Neutrophil (primary cell): ENCODE measurements around the gene DSCAM.

Experiments
- H3K27ac ChIP-seq: fragments of 200-600 bp; sonication (generic); 2 replicates; pipeline ENCODE4 v1.5.1; 2016; ENCODE audit warnings: mild to moderate bottlenecking, moderate library complexity
- H3K27me3 ChIP-seq: fragments of 200-600 bp; sonication (generic); 2 replicates; pipeline ENCODE4 v1.6.0; 2016; ENCODE audit warnings: mild to moderate bottlenecking
- H3K36me3 ChIP-seq: fragments of 200-600 bp; sonication (generic); 2 replicates; pipeline ENCODE4 v1.5.1; 2017
- H3K4me1 ChIP-seq, 2 experiments: fragments of 200-600 bp in 1 of 2; sonication (generic) in 1 of 2; 1 replicate in 1 of 2; 2 replicates in 1 of 2; pipeline versions ENCODE4 v1.5.1 to v1.6.1; 2013 to 2016; ENCODE audit warnings: low read depth in 1 of 2, low read length in 1 of 2, mild to moderate bottlenecking in 1 of 2, moderate library complexity in 1 of 2; ENCODE audit not compliant: control insufficient read depth in 1 of 2, insufficient read depth in 1 of 2
- H3K4me3 ChIP-seq, 2 experiments: fragments of 200-600 bp in 1 of 2; sonication (generic) in 1 of 2; 1 replicate in 1 of 2; 2 replicates in 1 of 2; pipeline ENCODE4 v1.5.1; 2013 to 2016; ENCODE audit warnings: low read depth in 1 of 2, low read length in 1 of 2, mild to moderate bottlenecking in 1 of 2, moderate library complexity in 1 of 2
- H3K9me3 ChIP-seq: fragments of 200-600 bp; sonication (generic); 2 replicates; pipeline ENCODE4 v1.5.1; 2016
- CTCF ChIP-seq: fragments of 200-600 bp; sonication (generic); IDR thresholded peaks from 2 replicates; pipeline ENCODE4 v1.5.1; 2016; ENCODE audit warnings: antibody characterized with exemption

Gene DSCAM

GRCh38 chr21:40829308-40829707, 17.6 kb downstream of the DSCAM start:
- no peaks in the 10 kb centered on the region for H3K36me3 ChIP-seq
- H3K27me3 ChIP-seq: no peaks in the 10 kb centered on the region
- TF ChIP-seq CTCF: no peak
- H3K9me3 ChIP-seq: no peaks in the 10 kb centered on the region
- no peaks in the 10 kb centered on the region for H3K4me1 ChIP-seq
- no peak overlapping the region for H3K27ac ChIP-seq
- no peak overlapping the region for H3K4me3 ChIP-seq

GRCh38 chr21:40827509-40827908, 19.4 kb downstream of the DSCAM start:
- H3K9me3 ChIP-seq: no peaks in the 10 kb centered on the region
- H3K4me1 ChIP-seq: no peaks in the 10 kb centered on the region
- TF ChIP-seq CTCF: no peak

GRCh38 chr21:40819071-40819900, 27.7 kb downstream of the DSCAM start:
- Histone ChIP-seq H3K27ac (no peak overlapping the region), H3K4me1 (no peaks in the 10 kb centered on the region), H3K27me3 (no peaks in the 10 kb centered on the region), H3K4me3 (no peak overlapping the region), H3K9me3 (no peaks in the 10 kb centered on the region), H3K36me3 (no peaks in the 10 kb centered on the region)
- no peak for TF ChIP-seq CTCF

More at GRCh38 chr21:40827509-40827908, 19.4 kb downstream of the DSCAM start:
- Histone ChIP-seq H3K4me3 (no peak overlapping the region), H3K36me3 (no peaks in the 10 kb centered on the region), H3K27me3 (no peaks in the 10 kb centered on the region), H3K27ac (no peak overlapping the region)

- Histone ChIP-seq H3K4me3 (no peak overlapping the region), H3K36me3 (no peaks in the 10 kb centered on the region), H3K27me3 (no peaks in the 10 kb centered on the region), H3K9me3 (no peaks in the 10 kb centered on the region), H3K27ac (no peak overlapping the region), H3K4me1 (no peaks in the 10 kb centered on the region)
- no peak for TF ChIP-seq CTCF
Observed at GRCh38 chr21:40813918-40814317, 33.0 kb downstream of the DSCAM start.

GRCh38 chr21:40809673-40810197, 37.2 kb downstream of the DSCAM start:
- H3K27me3 ChIP-seq: no peaks in the 10 kb centered on the region
- H3K36me3 ChIP-seq: no peaks in the 10 kb centered on the region
- no peaks in the 10 kb centered on the region for H3K9me3 ChIP-seq
- H3K4me1 ChIP-seq: no peaks in the 10 kb centered on the region
- no peak overlapping the region for H3K27ac ChIP-seq
- no peak overlapping the region for H3K4me3 ChIP-seq
- no peak for TF ChIP-seq CTCF
